ENCODE results near the gene NUP35. TPM values are rescaled to one million over a fixed set of nuclear protein-coding genes. Genes with fewer than 3 reads are reported as not detected.
"Not testable (repeated sequence)": the region's sequence is repeated elsewhere in the genome, so short reads cannot be mapped to it uniquely, and the experiment has no call there.

Gene NUP35
- polyA plus RNA-seq, 1 donor from 2014 or later = 6.0 TPM

GRCh38 chr2:183117226-183117625 lies 7.0 kb upstream of the NUP35 start:
- Mint-ChIP-seq H3K27ac (no peak overlapping the region), H3K4me1 (peaks cover 0 to 5% (median 0%) of the 10 kb centered on the region in 3 donors), H3K27me3 (peaks cover 11% of the 10 kb centered on the region), H3K4me3 (no peak overlapping the region), H3K36me3 (peaks cover 3% of the 10 kb centered on the region), H3K9me3 (peaks cover 0 to 3% (median 0%) of the 10 kb centered on the region in 3 donors)

DNA sequence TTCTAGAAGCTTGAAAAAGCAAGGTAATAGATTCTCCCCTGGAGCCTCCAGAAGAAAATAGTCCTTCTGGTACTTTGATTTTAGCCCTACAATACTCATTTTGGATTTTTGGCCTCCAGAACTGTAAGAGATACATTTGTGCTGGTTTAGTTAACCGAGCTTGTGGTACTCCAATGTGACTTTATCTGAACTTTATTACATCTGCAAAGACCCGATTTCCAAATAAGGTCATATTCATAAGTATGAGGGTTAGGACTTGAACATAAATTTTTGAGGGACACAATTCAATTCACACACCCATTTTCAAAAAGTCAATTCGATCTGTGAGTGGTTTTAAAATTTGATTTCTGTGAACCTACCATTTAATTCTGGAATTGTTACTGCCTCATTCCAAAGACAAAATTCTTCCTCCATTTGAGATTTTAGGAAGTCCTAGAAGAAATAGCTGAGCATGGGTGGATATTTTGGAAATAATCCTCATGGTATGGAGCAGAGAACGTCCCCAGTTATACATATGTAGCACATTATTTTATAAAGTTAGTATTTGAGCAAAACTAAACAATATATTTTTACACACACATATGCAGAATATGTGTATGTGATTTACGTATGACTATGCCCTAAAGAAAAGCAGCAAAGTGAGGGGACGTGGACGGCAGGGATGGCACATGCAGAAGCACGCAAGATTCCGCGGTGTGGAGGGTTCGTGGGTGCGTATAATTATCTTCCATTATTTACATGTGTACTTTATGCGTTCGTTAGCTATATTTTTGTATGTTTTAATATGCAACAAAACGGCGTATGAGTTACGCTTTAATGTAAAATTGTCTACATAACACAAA lies 905 bp upstream of the NUP35 start:
- Mint-ChIP-seq H3K4me3 (peak overlapping the region; percentile 94 to 98 (median 96)), H3K36me3 (peaks cover 1% of the 10 kb centered on the region), H3K4me1 (peaks cover 15 to 24% (median 16%) of the 10 kb centered on the region in 3 donors), H3K9me3 (peaks cover 0 to 2% (median 0%) of the 10 kb centered on the region in 3 donors), H3K27me3 (peaks cover 6% of the 10 kb centered on the region), H3K27ac (peak overlapping the region; percentile 59 to 94 (median 94))

DNA sequence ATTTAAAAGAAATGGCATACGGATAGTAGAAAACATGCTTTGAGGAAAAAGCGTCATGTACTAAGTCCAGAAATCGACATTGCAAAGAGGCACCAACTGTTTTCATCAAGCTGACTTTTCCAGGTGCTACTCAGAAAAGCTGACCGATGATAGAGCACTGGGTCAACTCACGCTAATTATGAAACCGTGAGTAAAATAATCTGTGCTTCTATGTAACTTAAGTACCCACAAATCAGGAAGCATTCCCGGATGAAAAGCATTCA lies 353 bp upstream of the NUP35 start:
- peak overlapping the region; percentile 94 to 98 (median 96) for H3K4me3 Mint-ChIP-seq
- H3K27ac Mint-ChIP-seq = peak overlapping the region; percentile 59 to 94 (median 94)
- peaks cover 16 to 26% (median 17%) of the 10 kb centered on the region in 3 donors for H3K4me1 Mint-ChIP-seq
- peaks cover 0 to 2% (median 0%) of the 10 kb centered on the region in 3 donors for H3K9me3 Mint-ChIP-seq
- H3K36me3 Mint-ChIP-seq = peaks cover 2% of the 10 kb centered on the region
- peaks cover 2% of the 10 kb centered on the region for H3K27me3 Mint-ChIP-seq

GRCh38 chr2:183124957-183125255 lies 663 bp downstream of the NUP35 start:
- H3K9me3 Mint-ChIP-seq = peaks cover 0 to 2% (median 0%) of the 10 kb centered on the region in 3 donors
- peaks cover 16 to 28% (median 18%) of the 10 kb centered on the region in 3 donors for H3K4me1 Mint-ChIP-seq
- peak overlapping the region; percentile 59 to 94 (median 94) for H3K27ac Mint-ChIP-seq
- peak overlapping the region; percentile 94 to 98 (median 96) for H3K4me3 Mint-ChIP-seq
- H3K27me3 Mint-ChIP-seq = no peaks in the 10 kb centered on the region
- H3K36me3 Mint-ChIP-seq = peaks cover 4% of the 10 kb centered on the region

DNA sequence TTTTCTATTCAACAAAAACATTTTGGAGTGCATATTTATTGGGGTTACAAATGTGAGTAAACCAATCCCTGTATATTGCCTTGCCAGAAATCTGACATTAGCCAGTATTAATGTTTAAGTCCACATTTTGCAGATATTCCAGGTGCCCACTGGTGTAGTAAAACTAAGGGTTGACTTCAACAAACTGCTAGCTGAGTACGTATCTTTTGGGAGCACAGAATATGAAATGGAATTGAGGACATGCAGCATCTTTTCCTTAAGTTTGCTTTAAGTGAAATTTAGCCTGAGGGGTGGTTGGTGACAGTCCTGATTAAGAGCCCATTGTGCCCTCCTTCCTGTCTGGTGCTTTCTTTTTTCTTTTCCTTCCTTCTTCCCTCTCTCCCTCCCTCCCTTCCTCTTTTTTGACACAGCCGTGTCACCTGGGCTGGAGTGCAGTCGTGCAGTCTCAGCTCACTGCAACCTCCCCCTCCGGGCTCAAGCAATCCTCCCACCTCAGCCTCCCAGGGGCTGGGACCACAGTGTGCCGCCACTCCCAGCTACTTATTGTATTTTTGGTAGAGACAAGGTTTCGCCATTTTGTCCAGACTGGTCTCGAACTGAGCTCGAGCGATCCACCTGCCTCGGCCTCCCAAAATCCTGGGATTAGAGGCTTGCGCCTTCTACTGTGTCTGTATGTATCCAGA lies 1.6 kb downstream of the NUP35 start:
- Mint-ChIP-seq H3K36me3 (peaks cover 4% of the 10 kb centered on the region), H3K4me1 (peaks cover 16 to 25% (median 18%) of the 10 kb centered on the region in 3 donors), H3K4me3 (peak overlapping the region; percentile 85 to 96 (median 94)), H3K27ac (peak overlapping the region in 2 of 3 donors; percentile 16 to 59), H3K27me3 (no peaks in the 10 kb centered on the region), H3K9me3 (no peaks in the 10 kb centered on the region)

DNA sequence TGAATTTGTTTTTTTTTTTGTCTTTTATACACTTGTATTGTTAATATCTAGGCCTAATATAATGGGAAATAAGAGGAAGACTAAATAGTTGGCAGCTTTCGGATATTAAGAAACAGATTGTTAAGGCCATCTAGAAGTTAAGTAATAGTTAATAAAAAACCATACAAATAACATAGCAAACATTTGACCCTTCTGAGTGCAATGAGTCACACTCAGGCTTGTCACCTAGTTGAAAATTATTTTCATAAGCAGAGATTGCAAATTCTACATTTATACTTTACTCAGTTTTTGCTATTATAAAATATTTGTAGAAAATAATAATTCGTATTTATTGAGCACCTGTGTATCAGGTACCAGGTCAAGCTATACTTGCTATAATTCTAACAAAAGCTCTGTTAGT lies 2.4 kb downstream of the NUP35 start:
- Mint-ChIP-seq H3K4me1 (peaks cover 16 to 22% (median 18%) of the 10 kb centered on the region in 3 donors), H3K36me3 (peaks cover 3% of the 10 kb centered on the region), H3K27me3 (no peaks in the 10 kb centered on the region), H3K27ac (no peak overlapping the region), H3K4me3 (peak overlapping the region in 2 of 4 donors; percentile 85 to 94), H3K9me3 (no peaks in the 10 kb centered on the region)

DNA sequence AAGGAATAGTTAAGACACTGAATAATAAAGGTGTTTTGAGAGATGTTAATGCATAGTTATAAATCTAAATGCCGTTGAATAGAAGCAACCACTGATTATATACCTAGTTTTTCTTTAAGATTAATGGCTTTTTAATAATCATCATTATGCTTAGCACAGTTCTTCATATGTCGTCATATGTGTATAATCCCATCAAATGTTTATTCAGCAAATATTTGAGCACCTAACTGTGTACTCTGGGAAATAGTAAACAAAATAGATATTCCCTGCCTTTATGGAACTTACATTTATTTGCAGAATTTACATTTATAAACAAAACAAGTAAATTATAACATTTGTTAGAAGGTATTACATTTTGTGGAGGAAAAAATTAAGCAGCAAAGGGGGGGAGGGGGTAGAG lies 9.8 kb downstream of the NUP35 start:
- Mint-ChIP-seq H3K9me3 (no peaks in the 10 kb centered on the region), H3K36me3 (peaks cover 7% of the 10 kb centered on the region), H3K4me3 (no peak overlapping the region), H3K4me1 (peaks cover 0 to 1% (median under 1%) of the 10 kb centered on the region in 3 donors), H3K27ac (no peak overlapping the region), H3K27me3 (no peaks in the 10 kb centered on the region)

GRCh38 chr2:183148955-183149354 lies 24.7 kb downstream of the NUP35 start:
- Mint-ChIP-seq H3K4me3 (no peak overlapping the region), H3K9me3 (peaks cover 0 to 7% (median 0%) of the 10 kb centered on the region in 3 donors), H3K27ac (no peak overlapping the region), H3K4me1 (peaks cover 4 to 6% (median 4%) of the 10 kb centered on the region in 3 donors), H3K36me3 (peaks cover 7% of the 10 kb centered on the region), H3K27me3 (no peaks in the 10 kb centered on the region)

DNA sequence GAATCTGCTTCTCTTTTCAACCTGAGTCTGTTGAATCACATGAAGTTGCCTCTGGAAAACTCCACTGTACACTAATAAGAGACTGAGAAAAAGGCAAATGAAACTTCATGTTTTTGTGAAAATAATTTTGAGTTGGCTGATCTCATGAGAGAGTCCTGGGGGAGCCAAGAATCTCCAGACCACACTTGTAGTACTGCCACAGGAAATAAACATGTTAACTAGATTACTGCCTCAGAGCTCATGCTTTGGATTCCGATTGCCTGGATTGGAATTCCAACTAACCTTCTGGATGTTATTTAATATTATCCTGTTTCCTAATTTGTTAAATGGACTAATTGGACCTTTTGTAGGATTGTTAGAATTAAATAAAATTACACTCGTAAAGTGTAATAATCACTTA lies 25.2 kb downstream of the NUP35 start:
- peaks cover 6% of the 10 kb centered on the region for H3K36me3 Mint-ChIP-seq
- H3K27me3 Mint-ChIP-seq = no peaks in the 10 kb centered on the region

DNA sequence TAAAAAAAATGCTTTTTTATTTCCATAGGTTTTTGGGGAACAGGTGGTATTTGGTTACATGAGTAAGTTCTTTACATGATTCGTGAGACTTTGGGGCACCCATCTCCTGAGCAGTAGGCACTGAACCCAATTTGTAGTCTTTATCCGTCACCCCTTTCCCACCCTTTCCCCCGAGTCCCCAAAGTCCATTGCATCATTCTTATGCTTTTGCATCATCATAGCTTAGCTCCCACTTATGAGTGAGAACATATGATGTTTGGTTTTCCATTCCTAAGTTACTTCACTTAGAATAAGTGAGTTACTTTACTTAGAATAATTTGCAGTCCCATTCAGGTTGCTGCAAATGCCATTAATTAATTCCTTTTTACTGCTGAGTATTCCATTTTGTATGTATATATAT lies 28.0 kb downstream of the NUP35 start:
- not testable (repeated sequence) for H3K4me3 Mint-ChIP-seq, H3K36me3 Mint-ChIP-seq, H3K9me3 Mint-ChIP-seq, H3K4me1 Mint-ChIP-seq, H3K27ac Mint-ChIP-seq, H3K27me3 Mint-ChIP-seq

More for the DNA sequence above, 25.2 kb downstream of the NUP35 start:
- Mint-ChIP-seq H3K9me3 (peaks cover 0 to 1% (median 0%) of the 10 kb centered on the region in 3 donors), H3K4me3 (no peak overlapping the region), H3K27ac (no peak overlapping the region), H3K4me1 (peaks cover 4 to 6% (median 4%) of the 10 kb centered on the region in 3 donors)

DNA sequence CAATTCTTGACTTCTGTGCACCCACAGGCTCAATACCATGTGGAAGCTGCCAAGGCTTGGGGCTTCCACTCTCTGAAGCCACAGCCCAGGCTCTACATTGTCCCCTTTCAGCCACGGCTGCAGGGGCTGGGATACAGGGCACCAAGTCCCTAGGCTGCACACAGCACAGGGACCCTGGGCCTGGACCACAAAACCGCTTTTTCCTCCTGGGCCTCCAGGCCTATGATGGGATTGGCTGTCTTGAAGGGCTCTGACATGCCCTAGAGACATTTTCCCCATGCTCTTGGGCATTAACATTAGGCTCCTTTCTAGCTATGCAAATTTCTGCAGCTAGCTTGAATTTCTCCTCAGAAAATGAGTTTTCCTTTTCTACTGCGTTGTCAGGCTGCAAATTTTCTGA lies 29.7 kb downstream of the NUP35 start:
- Mint-ChIP-seq H3K4me1 (peaks cover 0 to 2% (median 2%) of the 10 kb centered on the region in 3 donors), H3K4me3 (no peak overlapping the region), H3K27ac (no peak overlapping the region), H3K36me3 (peaks cover 12% of the 10 kb centered on the region), H3K9me3 (no peaks in the 10 kb centered on the region), H3K27me3 (no peaks in the 10 kb centered on the region)

- not testable (repeated sequence) for H3K4me1 Mint-ChIP-seq, H3K27me3 Mint-ChIP-seq, H3K4me3 Mint-ChIP-seq, H3K9me3 Mint-ChIP-seq
- Mint-ChIP-seq H3K36me3 (peaks cover 12% of the 10 kb centered on the region), H3K27ac (peak overlapping the region in 1 of 3 donors; percentile 57)
These were observed 30.5 kb downstream of the NUP35 start for GRCh38 chr2:183154772-183155171.

DNA sequence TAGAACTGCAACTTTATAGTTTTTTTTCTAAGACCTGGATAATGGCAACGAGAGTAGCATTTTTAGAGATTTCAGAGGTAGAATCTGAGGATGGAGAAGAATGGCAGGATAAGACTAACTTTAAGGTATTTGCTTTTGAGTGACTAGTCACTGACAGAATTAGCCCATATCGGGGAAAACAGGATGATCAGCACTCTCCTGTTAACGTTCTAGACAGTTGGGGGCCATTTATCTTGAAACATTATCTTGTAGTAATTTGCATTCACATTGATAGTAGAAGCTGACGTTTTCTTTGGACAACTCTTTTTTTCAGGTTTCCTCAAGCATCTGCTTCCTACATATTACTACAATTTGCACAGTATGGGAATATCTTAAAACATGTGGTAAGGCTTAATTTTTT lies 32.9 kb downstream of the NUP35 start:
- Mint-ChIP-seq H3K27ac (no peak overlapping the region), H3K36me3 (peaks cover 16% of the 10 kb centered on the region), H3K4me1 (peaks cover 0 to 2% (median 0%) of the 10 kb centered on the region in 3 donors)

DNA sequence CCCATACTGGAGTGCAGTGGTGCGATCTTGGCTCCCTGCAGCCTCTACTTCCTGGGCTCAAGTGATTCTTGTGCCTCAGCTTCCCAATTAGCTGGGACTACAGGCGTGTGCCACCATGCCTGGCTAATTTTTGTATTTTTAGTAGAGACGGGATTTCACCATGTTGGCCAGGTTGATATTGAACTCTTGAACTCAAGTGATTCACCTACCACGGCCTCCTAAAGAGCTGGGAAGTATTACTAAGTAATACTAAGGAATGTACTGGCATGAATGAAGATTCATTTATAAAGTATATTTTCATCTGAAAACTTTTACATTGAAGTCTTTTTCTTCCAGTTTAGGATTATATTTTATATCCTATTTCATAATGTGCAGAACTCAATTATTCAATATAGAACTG lies 38.1 kb downstream of the NUP35 start:
- Mint-ChIP-seq H3K4me3 (no peak overlapping the region), H3K36me3 (peaks cover 34% of the 10 kb centered on the region), H3K27me3 (no peaks in the 10 kb centered on the region), H3K4me1 (peaks cover 0 to 2% (median 1%) of the 10 kb centered on the region in 3 donors), H3K27ac (no peak overlapping the region), H3K9me3 (peaks cover 0 to 11% (median 3%) of the 10 kb centered on the region in 3 donors)

More for the DNA sequence above, 32.9 kb downstream of the NUP35 start:
- no peaks in the 10 kb centered on the region for H3K9me3 Mint-ChIP-seq
- no peaks in the 10 kb centered on the region for H3K27me3 Mint-ChIP-seq
- no peak overlapping the region for H3K4me3 Mint-ChIP-seq

DNA sequence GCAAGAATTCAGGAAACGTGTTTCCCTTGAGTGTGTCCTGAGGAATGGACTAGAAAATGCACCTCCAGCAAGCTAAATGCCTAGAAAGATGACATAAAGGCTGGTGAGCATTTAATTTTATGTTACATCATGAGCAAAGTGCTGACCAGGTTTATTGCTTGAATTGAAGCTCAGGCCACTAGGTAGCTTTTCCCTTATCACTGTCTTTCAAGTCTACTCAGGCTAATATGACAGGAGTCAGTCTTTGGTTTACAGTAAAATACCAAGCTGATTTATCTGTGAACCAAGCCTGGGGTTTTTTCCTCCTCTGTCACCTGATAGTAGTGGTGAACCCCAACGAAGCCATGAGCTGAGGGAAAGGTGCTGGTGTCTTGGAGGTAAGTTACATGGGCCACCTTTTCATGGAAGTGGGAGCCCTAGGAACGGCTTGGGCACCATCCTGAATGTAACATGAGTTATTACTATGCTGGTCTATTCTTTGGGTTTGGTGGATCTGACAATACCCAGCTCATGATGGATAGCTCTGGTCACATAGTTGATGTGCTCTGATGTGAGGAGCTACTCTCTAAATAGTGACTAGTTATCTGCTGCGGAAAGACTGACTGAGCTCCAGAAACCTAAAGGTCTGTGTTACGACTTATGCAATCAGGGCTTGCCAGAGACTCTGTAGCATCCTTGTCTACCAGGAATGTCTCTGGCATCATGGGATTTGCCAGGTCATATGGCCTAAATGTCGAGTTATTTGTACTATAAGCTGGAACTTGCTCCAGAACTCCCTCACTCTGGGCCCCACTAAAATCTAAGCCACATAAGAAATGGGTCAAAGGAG lies 39.8 kb downstream of the NUP35 start:
- Mint-ChIP-seq H3K27me3 (no peaks in the 10 kb centered on the region), H3K9me3 (peaks cover 0 to 11% (median 3%) of the 10 kb centered on the region in 3 donors), H3K36me3 (peaks cover 47% of the 10 kb centered on the region), H3K4me3 (no peak overlapping the region), H3K27ac (no peak overlapping the region), H3K4me1 (peaks cover 0 to 5% (median 1%) of the 10 kb centered on the region in 3 donors)

All from IgD-negative memory B cell (primary cell).